HCT116 (cell line): ENCODE measurements around the gene GNAS. TPM values are rescaled to one million over a fixed set of nuclear protein-coding genes. Genes with fewer than 3 reads are reported as not detected.

Source experiments
- ATAC-seq: fragments of 200-7000 bp; cut with Tn5 transposase; 2 replicates; pipeline ENCODE4 v1.9.1; 2020; ENCODE audit warnings: mild to moderate bottlenecking, moderate library complexity
- BruUV-seq: library from RNA; stranded (reverse); fragments of 400-500 nt; replicated peaks from 2 replicates; lab custom pipeline; 2021; lab: Mats Ljungman, UMichigan
- CTCF ChIA-PET: fragments of 300-600 bp; sonication (Branson Sonifier 250); formaldehyde crosslinking; loops from one replicate; lab custom pipeline; 2021; ENCODE audit warnings: antibody characterized with exemption; lab: Charles Lee
- POLR2A ChIA-PET: fragments of 300-600, 350-600 bp; sonication (Branson Sonifier 250); formaldehyde crosslinking; loops from one replicate; lab custom pipeline; 2021; ENCODE audit warnings: antibody characterized with exemption; lab: Charles Lee
- RAD21 ChIA-PET, 2 experiments: fragments of 300-600 bp; sonication (Branson Sonifier 250); formaldehyde crosslinking; loops; one replicate each; lab custom pipeline; 2023; ENCODE audit warnings: low total read pairs in 2 of 2; ENCODE audit not compliant: uncharacterized antibody in 2 of 2, unreplicated experiment in 2 of 2, low non-redundant PET in 1 of 2; lab: Charles Lee
- DNase-seq: peaks from one replicate; pipeline ENCODE4 v3.0.0-alpha.2; 2010; ENCODE audit warnings: low read depth, low spot score
- H2AFZ ChIP-seq: fragments of 200-600 bp; shearing (Covaris generic), sonication (generic); 2 replicates; pipeline ENCODE4 v1.6.1; 2017; ENCODE audit warnings: low read depth, mixed run types, mixed read lengths, antibody characterized with exemption, low read length; ENCODE audit not compliant: poor library complexity, severe bottlenecking
- H3K27ac ChIP-seq: 2 replicates; pipeline ENCODE4 v1.5.1; 2012; ENCODE audit warnings: low read depth, low read length
- H3K27me3 ChIP-seq: fragments of 200-600 bp; sonication (generic); 2 replicates; pipeline ENCODE4 v1.6.1; 2016; ENCODE audit warnings: mixed run types, low read length, mixed read lengths; ENCODE audit not compliant: insufficient read depth
- H3K36me3 ChIP-seq, 2 experiments: fragments of 200-500 bp in 1 of 2; fragments of 200-600 bp in 1 of 2; sonication (Bioruptor generic) in 1 of 2; sonication (generic) in 1 of 2; 2 replicates each; pipeline versions ENCODE4 v1.5.1 to v1.6.1; 2014 to 2016; ENCODE audit warnings: low read length in 2 of 2, inconsistent platforms in 1 of 2, mixed read lengths in 1 of 2, mixed run types in 1 of 2; ENCODE audit not compliant: insufficient read depth in 2 of 2, control insufficient read depth in 1 of 2
- H3K4me1 ChIP-seq, 2 experiments: fragments of 200-600 bp in 1 of 2; sonication (generic) in 1 of 2; 2 replicates each; pipeline versions ENCODE4 v1.5.1 to v1.6.1; 2012 to 2017; ENCODE audit warnings: low read length in 2 of 2, inconsistent platforms in 1 of 2, mild to moderate bottlenecking in 1 of 2, mixed read lengths in 1 of 2, mixed run types in 1 of 2, moderate library complexity in 1 of 2; ENCODE audit not compliant: insufficient read depth in 2 of 2, control insufficient read depth in 1 of 2
- H3K4me2 ChIP-seq: fragments of 200-600 bp; sonication (generic); 2 replicates; pipeline ENCODE4 v1.6.1; 2017; ENCODE audit warnings: mixed run types, low read length, mixed read lengths
- H3K4me3 ChIP-seq, 2 experiments: fragments of 200-600 bp in 1 of 2; sonication (generic) in 1 of 2; replicated peaks in 1 of 2; 2 replicates each; pipeline ENCODE4 v1.5.1; 2011 to 2016; ENCODE audit warnings: low read length in 2 of 2, control low read depth in 1 of 2, low read depth in 1 of 2, mild to moderate bottlenecking in 1 of 2, mixed read lengths in 1 of 2, mixed run types in 1 of 2
- H3K79me2 ChIP-seq: fragments of 200-600 bp; sonication (generic); 2 replicates; pipeline ENCODE4 v1.6.1; 2017; ENCODE audit warnings: mild to moderate bottlenecking, mixed run types, low read length, moderate library complexity, mixed read lengths; ENCODE audit not compliant: insufficient read depth
- H3K9ac ChIP-seq: fragments of 200-600 bp; sonication (generic); 2 replicates; pipeline ENCODE4 v1.6.1; 2016; ENCODE audit warnings: low read length, mixed read lengths
- H3K9me2 ChIP-seq: fragments of 200-600 bp; sonication (generic), shearing (Covaris generic); 2 replicates; pipeline ENCODE4 v1.6.1; 2017; ENCODE audit warnings: mixed run types, mild to moderate bottlenecking, moderate library complexity; ENCODE audit not compliant: insufficient read depth
- H3K9me3 ChIP-seq, 2 experiments: fragments of 200-500 bp in 1 of 2; fragments of 200-600 bp in 1 of 2; sonication (Bioruptor generic) in 1 of 2; sonication (generic) in 1 of 2; 2 replicates each; pipeline ENCODE4 v1.6.1; 2014 to 2017; ENCODE audit warnings: low read length in 2 of 2, mixed read lengths in 2 of 2, inconsistent platforms in 1 of 2, low read depth in 1 of 2, mild to moderate bottlenecking in 1 of 2, mixed run types in 1 of 2, moderate library complexity in 1 of 2; ENCODE audit not compliant: control insufficient read depth in 1 of 2, insufficient read depth in 1 of 2
- H4K20me1 ChIP-seq: fragments of 200-600 bp; sonication (generic), shearing (Covaris generic); 2 replicates; pipeline ENCODE4 v1.6.1; 2017; ENCODE audit warnings: mixed run types, mild to moderate bottlenecking, moderate library complexity; ENCODE audit not compliant: insufficient read depth
- CBX3 ChIP-seq: IDR thresholded peaks from 2 replicates; pipeline ENCODE4 v1.6.1; 2012; ENCODE audit warnings: low read depth
- EGR1 ChIP-seq: IDR thresholded peaks from 2 replicates; pipeline ENCODE4 v1.6.1; 2012; ENCODE audit warnings: low read depth
- FOSL1 ChIP-seq: IDR thresholded peaks from 2 replicates; pipeline ENCODE4 v1.6.1; 2012; ENCODE audit warnings: low read depth
- JUND ChIP-seq: IDR thresholded peaks from 2 replicates; pipeline ENCODE4 v1.6.1; 2012
- POLR2A ChIP-seq: IDR thresholded peaks from 2 replicates; pipeline ENCODE4 v1.7.0; 2011; ENCODE audit warnings: borderline replicate concordance; ENCODE audit not compliant: insufficient read depth, insufficient read length; ENCODE audit errors: extremely low read depth
- TCF7L2 ChIP-seq: IDR thresholded peaks from 2 replicates; pipeline ENCODE4 v1.7.0; 2011; ENCODE audit warnings: borderline replicate concordance, inconsistent platforms; ENCODE audit not compliant: insufficient read depth, insufficient read length; ENCODE audit errors: extremely low read depth
- YY1 ChIP-seq: IDR thresholded peaks from 2 replicates; pipeline ENCODE4 v1.6.1; 2011; ENCODE audit warnings: low read length, low read depth, moderate library complexity, mild to moderate bottlenecking; ENCODE audit not compliant: insufficient replicate concordance; ENCODE audit errors: extremely low read depth
- ZBTB33 ChIP-seq: IDR thresholded peaks from 2 replicates; pipeline ENCODE4 v1.6.1; 2011; ENCODE audit warnings: mild to moderate bottlenecking, low read length, moderate library complexity; ENCODE audit not compliant: insufficient replicate concordance; ENCODE audit errors: extremely low read depth
- ZFX ChIP-seq: fragments of 450-650 bp; IDR thresholded peaks from 2 replicates; pipeline ENCODE4 v1.6.1; 2017
- ZNF274 ChIP-seq: fragments of 200-500 bp; sonication (Bioruptor generic); IDR thresholded peaks from 2 replicates; pipeline ENCODE4 v1.6.1; 2014; ENCODE audit warnings: mild to moderate bottlenecking, low read depth, low read length, inconsistent platforms
- intact Hi-C: fragments of 100-400 bp; cut with micrococcal nuclease; formaldehyde crosslinking; loops from 2 replicates; pipeline ENCODE4 v1.10.0; 2022
- total RNA-seq: library from RNA; stranded (reverse); gene quantifications from one replicate; pipeline ENCODE4 v1.2.1, GENCODE V29; 2021; ENCODE audit not compliant: unreplicated experiment
- TF ChIP-seq, protein P1 (sequence below): IDR thresholded peaks from 2 replicates; pipeline ENCODE4 v1.6.1; 2012

GNAS gene
- total RNA-seq, 1 experiment from 2014 or later, result 699 TPM

GRCh38 chr20:58892932-58893224 lies 40.4 kb downstream of the GNAS start (continued):
- TF ChIP-seq JUND (no peak), TCF7L2 (no peak), EGR1 (no peak), FOSL1 (no peak), POLR2A (no peak)

GRCh38 chr20:58893355-58894120 lies 41.0 kb downstream of the GNAS start:
- CTCF ChIA-PET, result no interaction called here
- H3K9me3 ChIP-seq, result no peaks in the 10 kb centered on the region
- peaks cover 12 to 17% of the 10 kb centered on the region in 2 experiments; a peak in 2 of 4 replicates for H3K36me3 ChIP-seq
- H2AFZ ChIP-seq, result no peak overlapping the region
- H3K4me2 ChIP-seq, result peak overlapping the region; percentile 89
- RAD21 ChIA-PET, result no interaction called here
- no peak for TF ChIP-seq POLR2A
- TF ChIP-seq JUND, result no peak
- TF ChIP-seq ZFX, result no peak
- TF ChIP-seq ZNF274, result no peak
- TF ChIP-seq CBX3, result no peak
- no peak for TF ChIP-seq YY1
- no peak for TF ChIP-seq ZBTB33
- TF ChIP-seq, protein P1, sequence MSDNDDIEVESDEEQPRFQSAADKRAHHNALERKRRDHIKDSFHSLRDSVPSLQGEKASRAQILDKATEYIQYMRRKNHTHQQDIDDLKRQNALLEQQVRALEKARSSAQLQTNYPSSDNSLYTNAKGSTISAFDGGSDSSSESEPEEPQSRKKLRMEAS, result no peak
- H3K4me1 ChIP-seq, result peaks cover 14 to 21% of the 10 kb centered on the region in 2 experiments
- peak overlapping the region; percentile 67 to 85 for H3K4me3 ChIP-seq
- H3K27ac ChIP-seq, result peak overlapping the region; percentile 31; the same call in 1 of the 2 replicates
- peaks cover 12% of the 10 kb centered on the region; the same call in 1 of the 2 replicates for H4K20me1 ChIP-seq
- intact Hi-C loops, result loop anchor here (10.0 kb wide), 1 partner anchor 141 kb away; the partner anchor contains the start of gene ATP5F1E
- H3K27me3 ChIP-seq, result no peaks in the 10 kb centered on the region
- H3K9ac ChIP-seq, result peak overlapping the region; percentile 93
- no peak for ATAC-seq
- no peak for DNase-seq
- BruUV-seq, result TSS peak; percentile 33
- H3K9me2 ChIP-seq, result no peaks in the 10 kb centered on the region
- POLR2A ChIA-PET, result no interaction called here
- H3K79me2 ChIP-seq, result peaks cover 70% of the 10 kb centered on the region
